GM18505 (cell line): ENCODE measurements around the gene SH3GL1.
"Not testable (repeated sequence)": the region's sequence is repeated elsewhere in the genome, so short reads cannot be mapped to it uniquely, and the experiment has no call there.

Experiments used
- ATAC-seq: cut with Tn5 transposase; IDR thresholded peaks from one replicate; pipeline ENCODE4 v1.9.1; 2021; ENCODE audit not compliant: unreplicated experiment
- POLR2A ChIP-seq: IDR thresholded peaks from 4 replicates; pipeline ENCODE4 v1.6.1; 2011; ENCODE audit warnings: borderline replicate concordance; ENCODE audit not compliant: insufficient read depth, insufficient read length; ENCODE audit errors: extremely low read depth

Gene SH3GL1

GRCh38 chr19:4361152-4362046, 38.9 kb downstream of the SH3GL1 start:
- no peak for ATAC-seq
- TF ChIP-seq POLR2A: peak; percentile 14

GRCh38 chr19:4360641-4361151, 39.7 kb downstream of the SH3GL1 start:
- no peak for ATAC-seq
- TF ChIP-seq POLR2A: no peak

- no peak for TF ChIP-seq POLR2A
- no peak for ATAC-seq
Measured at GRCh38 chr19:4360081-4360569, 40.2 kb downstream of the SH3GL1 start.

GRCh38 chr19:4359627-4360000, 40.7 kb downstream of the SH3GL1 start:
- no peak for ATAC-seq
- TF ChIP-seq POLR2A: no peak

GRCh38 chr19:4358709-4359626, 41.4 kb downstream of the SH3GL1 start:
- TF ChIP-seq POLR2A: peak; percentile 33
- ATAC-seq: no peak

GRCh38 chr19:4357921-4358326, 42.4 kb downstream of the SH3GL1 start:
- ATAC-seq: no peak
- TF ChIP-seq POLR2A: peak; percentile 0

GRCh38 chr19:4357095-4357797, 43.1 kb downstream of the SH3GL1 start:
- TF ChIP-seq POLR2A: no peak
- ATAC-seq: no peak

- no peak for ATAC-seq
- no peak for TF ChIP-seq POLR2A
Measured at GRCh38 chr19:4354897-4355296, 45.5 kb downstream of the SH3GL1 start.

- ATAC-seq: no peak
Measured at GRCh38 chr19:4354282-4354681, 46.1 kb downstream of the SH3GL1 start.

GRCh38 chr19:4352701-4353121, 47.6 kb downstream of the SH3GL1 start:
- no peak for ATAC-seq
- TF ChIP-seq POLR2A: no peak

More at GRCh38 chr19:4354282-4354681, 46.1 kb downstream of the SH3GL1 start:
- TF ChIP-seq POLR2A: no peak

GRCh38 chr19:4350726-4351125, 49.6 kb downstream of the SH3GL1 start:
- no peak for ATAC-seq
- no peak for TF ChIP-seq POLR2A

GRCh38 chr19:4350111-4350510, 50.2 kb downstream of the SH3GL1 start:
- TF ChIP-seq POLR2A: no peak
- ATAC-seq: no peak

GRCh38 chr19:4349225-4349624, 51.1 kb downstream of the SH3GL1 start:
- not testable (repeated sequence) for ATAC-seq

- no peak for ATAC-seq
- TF ChIP-seq POLR2A: no peak
Measured at GRCh38 chr19:4347521-4347920, 52.8 kb downstream of the SH3GL1 start.

- no peak for ATAC-seq
- TF ChIP-seq POLR2A: no peak
Measured at GRCh38 chr19:4346020-4346383, 54.3 kb downstream of the SH3GL1 start.
